ENCODE measurements around the gene EHBP1. TPM values are rescaled to one million over a fixed set of nuclear protein-coding genes. Genes with fewer than 3 reads are reported as not detected.

Gene EHBP1
- total and polyA plus RNA-seq, 8 donors = 10.2 to 142 (median 37.9) TPM

DNA sequence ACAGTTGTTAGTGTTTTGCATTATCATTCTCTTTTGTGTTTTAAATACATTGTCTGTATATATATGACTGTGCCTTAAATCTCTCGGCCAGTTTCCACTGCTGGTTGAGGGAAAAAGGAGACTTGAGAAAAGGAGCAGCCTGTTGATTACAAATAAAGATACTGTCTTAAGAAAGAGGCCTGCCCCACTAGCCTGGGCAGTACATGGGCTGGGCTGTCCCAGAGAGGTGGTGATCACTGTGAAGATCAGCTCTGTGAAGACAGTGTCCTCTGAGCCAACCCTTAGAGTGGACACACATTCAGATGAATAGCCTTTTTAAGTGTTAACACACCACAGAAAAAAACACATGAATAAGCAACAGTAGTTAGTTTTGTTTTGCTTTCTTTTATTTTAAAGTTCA lies 335.1 kb downstream of the EHBP1 start:
- H3K4me3 ChIP-seq = no peak overlapping the region
- DNase-seq = no peak
- peaks cover 0 to 16% (median 11%) of the 10 kb centered on the region in 3 donors for H3K27me3 ChIP-seq
- H3K36me3 ChIP-seq = peaks cover 0 to 17% (median 10%) of the 10 kb centered on the region in 4 donors
- H3K9me3 ChIP-seq = no peaks in the 10 kb centered on the region
- H3K27ac ChIP-seq = no peak overlapping the region
- 90 to 97% (median 94%) methylated on average over 1 of the region's 1 CpG for whole genome bisulfite sequencing, 5 donors
- no peaks in the 10 kb centered on the region for H3K4me1 ChIP-seq
- intact Hi-C loops (cut with DNase I; ENCODE audit: low total_unique reads) = no loop called here
- TF ChIP-seq, protein P1, sequence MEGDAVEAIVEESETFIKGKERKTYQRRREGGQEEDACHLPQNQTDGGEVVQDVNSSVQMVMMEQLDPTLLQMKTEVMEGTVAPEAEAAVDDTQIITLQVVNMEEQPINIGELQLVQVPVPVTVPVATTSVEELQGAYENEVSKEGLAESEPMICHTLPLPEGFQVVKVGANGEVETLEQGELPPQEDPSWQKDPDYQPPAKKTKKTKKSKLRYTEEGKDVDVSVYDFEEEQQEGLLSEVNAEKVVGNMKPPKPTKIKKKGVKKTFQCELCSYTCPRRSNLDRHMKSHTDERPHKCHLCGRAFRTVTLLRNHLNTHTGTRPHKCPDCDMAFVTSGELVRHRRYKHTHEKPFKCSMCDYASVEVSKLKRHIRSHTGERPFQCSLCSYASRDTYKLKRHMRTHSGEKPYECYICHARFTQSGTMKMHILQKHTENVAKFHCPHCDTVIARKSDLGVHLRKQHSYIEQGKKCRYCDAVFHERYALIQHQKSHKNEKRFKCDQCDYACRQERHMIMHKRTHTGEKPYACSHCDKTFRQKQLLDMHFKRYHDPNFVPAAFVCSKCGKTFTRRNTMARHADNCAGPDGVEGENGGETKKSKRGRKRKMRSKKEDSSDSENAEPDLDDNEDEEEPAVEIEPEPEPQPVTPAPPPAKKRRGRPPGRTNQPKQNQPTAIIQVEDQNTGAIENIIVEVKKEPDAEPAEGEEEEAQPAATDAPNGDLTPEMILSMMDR (IDR thresholded peaks at IDR 0.05) = no peak
- no peak for TF ChIP-seq POLR2AphosphoS5 (IDR thresholded peaks at IDR 0.05)
- TF ChIP-seq POLR2A (IDR thresholded peaks at IDR 0.05) = no peak
- no peak for TF ChIP-seq EP300 (IDR thresholded peaks at IDR 0.05)

DNA sequence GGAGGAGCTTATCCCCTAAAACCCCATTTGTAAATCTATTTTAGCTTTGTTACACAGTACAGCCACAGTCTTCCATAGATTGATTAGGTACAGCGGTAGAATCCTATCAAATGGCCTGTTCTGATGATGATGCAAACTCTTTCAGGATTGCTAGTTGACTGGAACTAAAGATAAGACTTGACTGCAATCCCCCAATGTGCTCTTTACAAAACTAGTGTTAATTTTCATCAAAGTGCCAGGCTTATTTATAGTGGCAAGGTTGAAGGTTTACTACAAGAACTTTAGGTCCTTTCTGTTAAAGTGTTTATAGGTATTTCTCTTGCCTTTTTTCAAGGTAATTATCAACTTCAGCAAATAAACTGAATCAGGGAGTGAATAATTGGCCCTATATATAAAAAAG lies 336.1 kb downstream of the EHBP1 start:
- TF ChIP-seq, protein P1 (IDR thresholded peaks at IDR 0.05) = no peak
- TF ChIP-seq POLR2AphosphoS5 (IDR thresholded peaks at IDR 0.05) = no peak
- TF ChIP-seq EP300 (IDR thresholded peaks at IDR 0.05) = no peak
- no peak for TF ChIP-seq POLR2A (IDR thresholded peaks at IDR 0.05)
- H3K27me3 ChIP-seq = peaks cover 0 to 25% (median 11%) of the 10 kb centered on the region in 3 donors
- H3K9me3 ChIP-seq = no peaks in the 10 kb centered on the region
- no peak for DNase-seq
- H3K4me1 ChIP-seq = no peaks in the 10 kb centered on the region
- intact Hi-C loops (cut with DNase I; ENCODE audit: low total_unique reads) = no loop called here
- no peak overlapping the region for H3K4me3 ChIP-seq
- no peak overlapping the region for H3K27ac ChIP-seq
- H3K36me3 ChIP-seq = peaks cover 0 to 27% (median 19%) of the 10 kb centered on the region in 4 donors
- 96 to 100% (median 99%) methylated on average over 1 of the region's 1 CpG for WGBS, 5 donors

DNA sequence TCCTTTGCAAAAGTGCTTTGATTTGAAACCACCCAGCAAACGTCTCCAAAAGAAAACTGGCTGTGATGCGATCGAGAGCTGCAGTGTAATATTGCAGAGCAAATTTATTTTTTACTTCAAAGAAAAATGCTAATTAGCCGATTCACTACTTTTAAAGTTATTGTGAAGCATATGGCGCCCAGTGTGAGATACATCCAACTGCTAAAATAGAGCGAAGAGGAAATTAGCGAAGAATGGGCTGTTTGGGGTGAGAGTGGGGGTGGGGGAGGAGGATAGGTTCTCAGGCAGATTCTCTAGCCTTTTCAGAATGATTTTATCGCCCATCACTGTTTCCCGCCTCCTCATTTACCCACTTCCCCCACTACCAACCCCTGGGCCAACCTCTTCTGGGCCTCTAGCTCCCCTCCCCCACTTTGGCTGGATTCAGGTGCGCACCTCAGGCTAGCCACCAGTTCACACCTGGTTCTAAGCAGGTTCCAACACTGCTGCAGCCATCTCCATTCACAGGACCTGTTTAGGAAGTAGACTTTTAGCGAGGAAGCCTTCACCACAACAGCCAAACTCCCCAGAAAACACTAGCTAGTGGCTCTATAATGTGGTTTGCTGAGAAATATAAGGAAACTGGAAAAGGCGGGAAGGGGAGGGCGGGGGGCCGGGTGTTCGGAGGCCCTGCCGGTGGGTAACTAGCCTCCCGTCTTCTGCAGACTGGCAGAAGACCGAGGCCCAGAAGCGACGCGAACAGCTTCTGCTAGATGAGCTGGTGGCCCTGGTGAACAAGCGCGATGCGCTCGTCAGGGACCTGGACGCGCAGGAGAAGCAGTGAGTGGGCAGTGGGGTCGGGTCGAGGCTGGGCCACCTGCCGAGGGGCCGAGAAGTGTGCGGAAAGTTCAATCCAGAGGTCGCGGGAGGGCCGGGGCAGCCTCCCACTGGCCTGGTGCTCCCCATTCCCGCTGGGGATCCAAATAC lies 339.1 kb downstream of the EHBP1 start:
- TF ChIP-seq, protein P1 (IDR thresholded peaks at IDR 0.05) = no peak
- TF ChIP-seq POLR2A (IDR thresholded peaks at IDR 0.05) (no peak), POLR2AphosphoS5 (IDR thresholded peaks at IDR 0.05) (no peak), EP300 (IDR thresholded peaks at IDR 0.05) (no peak)
- H3K4me3 ChIP-seq = no peak overlapping the region
- H3K36me3 ChIP-seq = peaks cover 0 to 29% (median 20%) of the 10 kb centered on the region in 4 donors
- H3K27me3 ChIP-seq = peaks cover 18 to 56% (median 40%) of the 10 kb centered on the region in 3 donors
- no peak overlapping the region for H3K27ac ChIP-seq
- peaks cover 0 to 16% (median 3%) of the 10 kb centered on the region in 4 donors for H3K9me3 ChIP-seq
- DNase-seq = peak in 1 of 2 donors; percentile 3
- WGBS, 5 donors = 95 to 97% (median 96%) methylated on average over 36 of the region's 36 CpGs
- peaks cover 25 to 26% (median 26%) of the 10 kb centered on the region in 4 donors for H3K4me1 ChIP-seq
- intact Hi-C loops (cut with DNase I; ENCODE audit: low total_unique reads) = no loop called here

DNA sequence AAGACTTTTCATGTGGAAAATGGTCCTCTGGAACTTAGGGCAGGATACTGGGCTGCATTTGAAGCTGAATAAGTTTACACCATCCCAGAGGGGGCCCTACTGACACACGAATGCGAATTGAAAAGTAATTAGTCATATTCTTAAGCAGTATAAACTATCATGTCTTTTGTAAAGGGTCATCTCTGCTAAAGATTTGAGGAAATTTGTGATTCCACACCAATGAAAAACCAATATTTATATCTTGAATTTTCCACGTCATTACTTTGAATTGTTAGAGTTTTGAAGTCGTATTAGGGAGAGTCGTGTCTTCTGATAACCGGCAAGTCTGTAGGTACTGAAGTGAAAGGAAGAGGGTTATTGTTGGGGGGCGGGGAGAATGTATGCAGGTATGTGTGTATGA lies 341.0 kb downstream of the EHBP1 start:
- H3K27ac ChIP-seq = no peak overlapping the region
- H3K27me3 ChIP-seq = peaks cover 24 to 75% (median 59%) of the 10 kb centered on the region in 3 donors
- H3K36me3 ChIP-seq = peaks cover 0 to 29% (median 20%) of the 10 kb centered on the region in 4 donors
- WGBS, 5 donors = 95 to 97% (median 96%) methylated on average over 7 of the region's 7 CpGs
- H3K4me3 ChIP-seq = no peak overlapping the region
- H3K4me1 ChIP-seq = peaks cover 44 to 45% (median 44%) of the 10 kb centered on the region in 4 donors
- H3K9me3 ChIP-seq = peaks cover 0 to 16% (median 4%) of the 10 kb centered on the region in 4 donors
- intact Hi-C loops (cut with DNase I; ENCODE audit: low total_unique reads) = no loop called here
- no peak for DNase-seq
- TF ChIP-seq, protein P1 (IDR thresholded peaks at IDR 0.05) = no peak
- no peak for TF ChIP-seq POLR2AphosphoS5 (IDR thresholded peaks at IDR 0.05)
- TF ChIP-seq POLR2A (IDR thresholded peaks at IDR 0.05) = no peak
- TF ChIP-seq EP300 (IDR thresholded peaks at IDR 0.05) = no peak

All from stomach (tissue), 9 donors.